Naive thymus-derived CD8-positive, alpha-beta T cell (primary cell): ENCODE data around the gene CKMT1B. TPM values are rescaled to one million over a fixed set of nuclear protein-coding genes. Genes with fewer than 3 reads are reported as not detected.
"Not testable (repeated sequence)": the region's sequence is repeated elsewhere in the genome, so short reads cannot be mapped to it uniquely, and the experiment has no call there.

Experiments used
- ATAC-seq, 2 donors: fragments of 150-1000 bp; cut with Tn5 transposase in 1 of 2; sonication (Bioruptor Pico), chemical (Tn5 transposase) in 1 of 2; 1 replicate in 1 of 2; 2 replicates in 1 of 2; pipeline ENCODE4 v1.10.0; 2021; ENCODE audit warnings: mild to moderate bottlenecking in 2 of 2, moderate library complexity in 2 of 2
- POLR2A ChIA-PET: fragments of 350-600 bp; sonication (Branson Sonifier 250); formaldehyde crosslinking; loops from one replicate; lab custom pipeline; 2021; ENCODE audit warnings: antibody characterized with exemption; lab: Charles Lee
- DNase-seq, 10 donors: peaks; one replicate each; pipeline versions ENCODE4 v3.0.0 to v3.0.0-alpha.2; 2020 to 2022
- H3K27ac Mint-ChIP-seq, 10 donors: one replicate each; pipeline ENCODE4 v1.8.0; 2020 to 2022; ENCODE audit warnings: mild to moderate bottlenecking in 10 of 10, mixed read lengths in 10 of 10, moderate library complexity in 4 of 10, inconsistent platforms in 1 of 10
- H3K27me3 Mint-ChIP-seq, 5 donors: one replicate each; pipeline ENCODE4 v1.8.0; 2021 to 2022; ENCODE audit warnings: mixed read lengths in 5 of 5
- H3K36me3 Mint-ChIP-seq, 3 donors: one replicate each; pipeline ENCODE4 v1.8.0; 2020 to 2022; ENCODE audit warnings: mixed read lengths in 3 of 3, mild to moderate bottlenecking in 2 of 3, inconsistent platforms in 1 of 3
- H3K4me1 Mint-ChIP-seq, 4 donors: one replicate each; pipeline ENCODE4 v1.8.0; 2021 to 2022; ENCODE audit warnings: mixed read lengths in 4 of 4
- H3K4me3 Mint-ChIP-seq, 10 donors: one replicate each; pipeline ENCODE4 v1.8.0; 2020 to 2022; ENCODE audit warnings: mild to moderate bottlenecking in 10 of 10, mixed read lengths in 10 of 10, moderate library complexity in 6 of 10, inconsistent platforms in 1 of 10
- H3K9me3 Mint-ChIP-seq, 9 donors: one replicate each; pipeline ENCODE4 v1.8.0; 2020 to 2022; ENCODE audit warnings: mixed read lengths in 9 of 9, mild to moderate bottlenecking in 3 of 9, inconsistent platforms in 1 of 9, moderate library complexity in 1 of 9
- polyA plus RNA-seq, 3 donors: library from polyadenylated mRNA; unstranded; fragments of 300-500 nt; fragmentation: Illumina TruSeq; gene quantifications; one replicate each; pipeline ENCODE4 v1.2.3, GENCODE V29; 2021
- total RNA-seq, 8 experiments: library from RNA in 2 of 8; stranded (reverse) in 2 of 8; gene quantifications; one replicate each; pipeline ENCODE4 v1.2.3 and lab custom pipeline; 2021 to 2026

The CKMT1B gene
- not detected for total RNA-seq
- not detected for polyA plus RNA-seq
- 0 to 0.08 (median 0) reads per million in 6 experiments for total RNA-seq (lab: John Stamatoyannopoulos, UW)

DNA sequence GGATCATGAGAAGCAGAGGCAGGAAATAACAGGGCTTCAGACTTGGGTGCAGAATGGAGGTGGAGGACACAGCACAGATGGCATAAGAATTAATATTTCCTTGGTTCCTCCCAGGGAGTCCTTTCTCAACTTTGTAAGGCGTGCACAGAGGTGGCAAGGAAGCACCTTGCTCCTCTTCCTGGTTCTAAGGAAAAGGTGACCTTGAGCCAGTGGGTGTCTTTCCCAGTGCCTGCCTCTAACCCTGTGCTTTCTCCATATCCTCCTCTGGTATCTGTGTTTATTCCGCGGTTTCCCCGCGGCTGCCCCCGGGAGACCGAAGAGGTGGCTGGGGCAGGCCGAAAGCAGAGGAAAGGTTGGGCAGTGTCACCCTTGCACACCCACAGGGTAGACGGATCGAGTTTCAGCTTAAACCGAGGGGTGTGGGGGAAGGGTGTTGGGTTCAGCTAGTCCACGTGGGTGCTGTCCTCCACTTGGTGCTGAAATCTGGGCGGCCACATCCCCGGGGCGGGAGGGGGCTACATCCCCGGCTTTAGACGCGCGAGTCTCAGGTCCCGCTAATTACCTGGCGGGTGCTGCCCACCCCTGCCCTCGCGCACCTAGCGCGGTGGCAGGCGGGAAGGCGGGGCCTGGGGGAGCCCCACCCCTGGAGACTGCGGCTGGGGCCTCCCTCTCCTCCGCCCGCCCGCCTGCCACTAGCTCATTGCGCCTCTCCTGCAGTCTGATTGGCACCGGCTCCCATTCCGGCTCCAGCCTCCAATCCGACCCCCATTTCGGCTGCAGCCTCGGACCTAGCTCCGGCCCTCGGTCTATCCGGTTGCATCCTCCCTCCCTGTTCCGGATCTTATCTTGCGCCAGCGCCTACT, at the start of gene CKMT1B:
TSS of gene CKMT1B (plus strand) at position 700 of the 863 bp plus-strand sequence. CDS start 192 bp downstream, outside the sequence.
- H3K27me3 Mint-ChIP-seq = peaks cover 12 to 24% (median 16%) of the 10 kb centered on the region in 5 donors
- peak; percentile 16 to 24 for ATAC-seq
- POLR2A ChIA-PET, H3K27ac Mint-ChIP-seq, H3K36me3 Mint-ChIP-seq, H3K9me3 Mint-ChIP-seq, H3K4me3 Mint-ChIP-seq, DNase-seq, H3K4me1 Mint-ChIP-seq: not testable (repeated sequence)

DNA sequence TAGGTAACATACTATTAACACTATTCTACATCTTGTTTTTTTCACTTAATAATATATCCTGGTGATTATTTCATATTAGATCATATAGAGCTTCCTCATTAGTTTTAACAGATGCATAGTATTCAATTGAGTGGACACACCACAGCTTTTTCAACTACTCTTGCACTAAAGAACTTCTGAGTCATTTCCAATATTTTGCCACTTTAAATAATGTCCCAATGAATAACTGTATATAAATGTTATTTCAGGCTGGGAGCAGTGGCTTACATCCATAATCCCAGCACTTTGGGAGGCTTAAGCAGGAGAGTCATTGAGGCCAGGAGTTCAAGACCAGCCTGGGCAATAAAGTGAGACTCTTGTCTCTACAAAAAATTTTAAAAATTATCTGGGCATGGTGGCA, 49.6 kb upstream of the CKMT1B start:
- Mint-ChIP-seq H3K4me3 (no peak overlapping the region), H3K27ac (no peak overlapping the region), H3K36me3 (peaks cover 0 to 21% (median 1%) of the 10 kb centered on the region in 3 donors), H3K9me3 (no peaks in the 10 kb centered on the region), H3K4me1 (peaks cover 0 to 5% (median 2%) of the 10 kb centered on the region in 4 donors), H3K27me3 (no peaks in the 10 kb centered on the region)
- DNase-seq = no peak
- ATAC-seq = no peak
- POLR2A ChIA-PET = no interaction called here

DNA sequence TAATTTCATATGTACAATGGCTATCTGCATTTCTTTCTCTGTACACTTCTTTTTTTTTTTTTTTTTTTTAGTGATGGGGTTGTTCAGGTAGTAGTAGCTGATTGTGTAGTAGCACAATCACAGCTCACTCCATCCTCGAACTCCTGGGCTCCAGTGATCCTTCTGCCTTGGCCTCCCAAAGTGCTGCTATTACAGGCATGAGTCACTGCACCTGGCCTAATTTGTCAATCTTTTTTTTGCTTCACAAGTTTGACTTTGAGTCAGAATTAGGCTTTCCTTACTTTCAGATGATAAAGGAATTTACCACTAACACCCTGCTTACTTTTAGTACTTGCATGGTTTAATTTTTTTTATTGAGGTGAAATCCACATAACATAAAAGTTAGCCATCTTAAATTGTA, 48.4 kb upstream of the CKMT1B start:
- DNase-seq (no peak), ATAC-seq (no peak)
- no peak overlapping the region for H3K27ac Mint-ChIP-seq
- peaks cover 0 to 22% (median 5%) of the 10 kb centered on the region in 3 donors for H3K36me3 Mint-ChIP-seq
- H3K27me3 Mint-ChIP-seq = no peaks in the 10 kb centered on the region
- H3K9me3 Mint-ChIP-seq = no peaks in the 10 kb centered on the region
- no peak overlapping the region for H3K4me3 Mint-ChIP-seq
- POLR2A ChIA-PET = no interaction called here
- peaks cover 0 to 5% (median 2%) of the 10 kb centered on the region in 4 donors for H3K4me1 Mint-ChIP-seq

GRCh38 chr15:43547539-43547938, 46.3 kb upstream of the CKMT1B start:
- Mint-ChIP-seq H3K27ac (no peak overlapping the region), H3K36me3 (peaks cover 0 to 27% (median 15%) of the 10 kb centered on the region in 3 donors), H3K9me3 (no peaks in the 10 kb centered on the region), H3K27me3 (no peaks in the 10 kb centered on the region), H3K4me1 (no peaks in the 10 kb centered on the region), H3K4me3 (no peak overlapping the region)
- ATAC-seq (no peak), DNase-seq (no peak)
- POLR2A ChIA-PET = no interaction called here

- no peak for ATAC-seq
Observed at GRCh38 chr15:43550527-43551363, 43.1 kb upstream of the CKMT1B start.

GRCh38 chr15:43552256-43552655, 41.6 kb upstream of the CKMT1B start:
- no peak overlapping the region for H3K27ac Mint-ChIP-seq
- no peaks in the 10 kb centered on the region for H3K9me3 Mint-ChIP-seq
- no peak for DNase-seq
- POLR2A ChIA-PET = no interaction called here
- H3K4me1 Mint-ChIP-seq = no peaks in the 10 kb centered on the region
- no peak overlapping the region for H3K4me3 Mint-ChIP-seq
- ATAC-seq = no peak
- H3K27me3 Mint-ChIP-seq = no peaks in the 10 kb centered on the region
- H3K36me3 Mint-ChIP-seq = peaks cover 0 to 39% (median 17%) of the 10 kb centered on the region in 3 donors

More at GRCh38 chr15:43550527-43551363, 43.1 kb upstream of the CKMT1B start:
- Mint-ChIP-seq H3K9me3 (no peaks in the 10 kb centered on the region), H3K36me3 (peaks cover 0 to 33% (median 29%) of the 10 kb centered on the region in 3 donors), H3K27me3 (no peaks in the 10 kb centered on the region), H3K4me3 (no peak overlapping the region), H3K27ac (no peak overlapping the region), H3K4me1 (no peaks in the 10 kb centered on the region)
- no peak for DNase-seq
- POLR2A ChIA-PET = no interaction called here

DNA sequence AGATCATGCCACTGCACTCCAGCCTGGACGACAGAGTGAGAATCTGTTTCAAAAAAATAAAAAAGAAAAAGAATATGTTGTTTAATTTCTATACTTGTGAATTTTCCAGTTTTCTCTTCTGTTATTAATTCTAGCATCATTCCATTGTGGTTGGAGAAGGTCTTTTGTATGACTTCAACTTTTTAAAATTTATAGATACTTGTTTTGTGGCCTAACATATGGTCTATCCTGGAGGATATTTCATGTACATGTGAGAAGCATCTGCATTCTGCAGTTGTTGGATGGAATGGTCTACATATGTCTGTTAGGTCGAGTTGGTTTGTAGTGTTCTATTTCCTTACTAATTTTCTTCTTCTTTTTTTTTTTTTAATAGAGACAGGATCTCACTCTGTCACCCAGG, 40.8 kb upstream of the CKMT1B start:
- no peaks in the 10 kb centered on the region for H3K9me3 Mint-ChIP-seq

DNA sequence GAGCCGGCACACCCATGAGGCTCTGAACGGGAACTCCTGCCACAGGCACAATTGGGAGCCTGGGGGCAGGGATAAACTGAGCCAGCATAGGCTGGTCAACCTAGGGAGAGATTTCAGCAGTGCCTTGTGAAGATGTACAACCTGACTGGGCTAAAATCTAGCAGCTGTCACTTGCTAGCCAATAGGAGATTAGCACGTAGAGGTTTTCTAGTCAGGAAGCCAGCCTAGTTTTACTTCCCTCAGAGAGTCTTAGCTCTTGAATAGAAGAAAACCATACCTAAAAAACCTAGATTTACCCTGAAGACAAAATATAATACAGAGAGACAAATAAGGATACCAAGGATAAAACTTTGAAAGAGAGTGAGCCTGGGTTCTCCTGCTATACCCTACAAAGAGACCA, 31.1 kb upstream of the CKMT1B start:
- POLR2A ChIA-PET, H3K27me3 Mint-ChIP-seq, DNase-seq, ATAC-seq, H3K9me3 Mint-ChIP-seq, H3K27ac Mint-ChIP-seq, H3K4me1 Mint-ChIP-seq, H3K4me3 Mint-ChIP-seq: not testable (repeated sequence)
- peaks cover 0 to 14% (median 4%) of the 10 kb centered on the region in 3 donors for H3K36me3 Mint-ChIP-seq

More for the DNA sequence above, 40.8 kb upstream of the CKMT1B start:
- H3K4me3 Mint-ChIP-seq = no peak overlapping the region
- no peak overlapping the region for H3K27ac Mint-ChIP-seq
- POLR2A ChIA-PET = no interaction called here
- no peaks in the 10 kb centered on the region for H3K27me3 Mint-ChIP-seq
- no peak for DNase-seq
- peaks cover 0 to 45% (median 14%) of the 10 kb centered on the region in 3 donors for H3K36me3 Mint-ChIP-seq
- no peak for ATAC-seq
- H3K4me1 Mint-ChIP-seq = no peaks in the 10 kb centered on the region

DNA sequence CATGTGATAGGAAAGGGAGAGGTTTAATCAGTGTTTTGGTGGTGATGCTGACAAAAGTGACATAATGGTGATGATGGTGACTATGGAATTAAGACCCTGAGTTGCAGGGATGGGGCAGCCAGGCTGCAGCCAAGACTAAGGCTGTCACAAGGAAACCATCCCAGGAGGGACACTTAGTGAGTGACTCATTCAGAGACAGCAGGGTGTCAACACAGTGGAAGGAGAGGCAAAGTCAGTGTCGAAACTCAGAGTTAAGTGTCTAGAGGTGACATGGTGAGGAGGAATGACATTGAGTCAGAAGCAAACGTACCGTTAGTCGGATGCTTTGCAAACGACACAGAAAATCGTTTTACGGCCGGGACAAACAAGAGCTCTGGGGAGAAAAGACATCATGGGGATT, 30.0 kb upstream of the CKMT1B start:
- H3K4me3 Mint-ChIP-seq, H3K27ac Mint-ChIP-seq, POLR2A ChIA-PET, DNase-seq, H3K27me3 Mint-ChIP-seq, H3K4me1 Mint-ChIP-seq, ATAC-seq, H3K36me3 Mint-ChIP-seq, H3K9me3 Mint-ChIP-seq: not testable (repeated sequence)

- H3K27ac Mint-ChIP-seq, H3K4me3 Mint-ChIP-seq, ATAC-seq, H3K4me1 Mint-ChIP-seq, H3K9me3 Mint-ChIP-seq, DNase-seq, H3K36me3 Mint-ChIP-seq, POLR2A ChIA-PET, H3K27me3 Mint-ChIP-seq: not testable (repeated sequence)
Observed at GRCh38 chr15:43566615-43567014, 27.2 kb upstream of the CKMT1B start.

DNA sequence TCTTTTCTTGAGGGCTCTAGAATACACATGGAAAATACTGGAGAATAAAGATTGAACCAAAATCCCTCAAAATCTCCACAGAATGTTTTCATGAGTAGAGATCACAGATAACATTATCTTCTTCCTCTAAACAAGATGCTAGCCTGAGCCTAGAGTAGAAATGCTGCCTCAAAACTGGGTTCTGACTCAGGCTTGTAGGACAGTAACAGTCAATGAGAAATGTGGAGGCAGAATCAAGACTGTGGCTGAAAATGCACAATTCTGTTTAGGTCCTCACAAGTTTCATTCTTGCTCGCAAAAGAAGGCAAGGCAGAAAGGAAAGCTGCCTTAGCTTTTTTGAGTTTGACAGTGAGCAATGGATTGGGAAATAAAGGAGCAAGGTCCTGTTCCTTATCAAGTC, 19.2 kb upstream of the CKMT1B start:
- H3K27ac Mint-ChIP-seq, H3K4me3 Mint-ChIP-seq, H3K27me3 Mint-ChIP-seq, H3K9me3 Mint-ChIP-seq, POLR2A ChIA-PET, H3K4me1 Mint-ChIP-seq, H3K36me3 Mint-ChIP-seq, ATAC-seq, DNase-seq: not testable (repeated sequence)

DNA sequence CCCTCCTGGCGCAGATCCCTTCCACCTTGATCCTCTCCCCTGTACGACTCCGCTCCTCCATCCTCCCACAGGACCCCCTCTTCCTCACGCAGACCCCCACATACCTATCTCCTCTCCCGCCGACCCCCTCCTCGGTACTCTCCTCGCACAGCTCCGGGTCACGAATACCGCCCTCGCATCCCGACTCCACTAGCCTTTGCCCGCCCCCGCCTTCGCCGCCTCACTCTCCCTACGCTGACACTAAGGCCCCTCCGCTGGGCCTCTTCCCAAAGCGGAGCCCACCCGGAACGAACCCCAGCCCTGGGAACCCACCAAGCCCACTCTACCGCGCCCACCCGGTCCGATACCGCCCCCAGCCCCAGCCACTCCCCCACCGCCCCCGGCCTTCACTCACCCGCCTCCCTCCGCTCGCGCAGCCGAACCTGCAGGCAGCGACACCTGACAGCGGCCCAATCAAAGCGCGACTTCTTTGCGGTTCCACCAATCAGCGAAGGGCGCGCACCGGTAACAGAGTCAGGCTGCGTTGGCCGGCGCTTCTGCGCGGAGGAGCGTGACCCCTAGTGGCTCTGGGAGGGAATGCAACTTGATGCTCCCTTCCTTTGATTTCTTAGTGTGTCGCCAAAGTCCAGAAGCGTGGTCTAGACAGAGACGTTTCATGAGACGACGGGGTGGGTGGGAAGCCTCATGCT, 3.9 kb upstream of the CKMT1B start, which contains the start of gene PPIP5K1:
TSS of gene PPIP5K1 (minus strand) at position 431 of the 689 bp plus-strand sequence. CDS start 5,704 bp downstream, outside the sequence.
- H3K27ac Mint-ChIP-seq, H3K4me3 Mint-ChIP-seq, DNase-seq, H3K9me3 Mint-ChIP-seq, H3K4me1 Mint-ChIP-seq, H3K36me3 Mint-ChIP-seq, H3K27me3 Mint-ChIP-seq, POLR2A ChIA-PET: not testable (repeated sequence)
- ATAC-seq = peak; percentile 99
